ENCODE results near the gene PDLIM1. TPM values are rescaled to one million over a fixed set of nuclear protein-coding genes. Genes with fewer than 3 reads are reported as not detected.

PDLIM1 gene
- total RNA-seq, 2 donors from 2014 or later = 93.9 to 158 TPM

DNA sequence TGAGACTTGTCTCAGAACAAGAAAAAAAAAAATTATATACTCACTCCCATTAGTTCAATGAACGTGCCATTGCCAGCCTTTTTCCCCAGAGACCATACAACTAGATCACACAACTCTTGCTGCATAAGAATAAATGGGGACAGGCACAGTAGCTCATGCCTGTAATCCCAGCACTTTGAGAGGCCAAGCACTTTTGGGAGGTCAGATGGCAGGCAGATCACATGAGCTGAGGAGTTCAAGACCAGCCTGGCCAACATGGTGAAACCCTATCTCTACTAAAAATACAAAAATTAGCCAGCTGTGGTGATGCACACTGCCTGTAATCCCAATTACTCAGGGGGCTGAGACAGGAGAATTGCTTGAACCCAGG is 13.6 kb downstream of the PDLIM1 start:
- Histone ChIP-seq H3K9ac (ENCODE audit: extremely low read depth, low read length, poor library complexity, severe bottlenecking) (no peak overlapping the region), H3K27me3 (ENCODE audit: control insufficient read depth, insufficient read depth, low read length, poor library complexity, severe bottlenecking) (no peaks in the 10 kb centered on the region), H3K36me3 (ENCODE audit: control insufficient read depth, insufficient read depth, low read length) (peaks cover 69% of the 10 kb centered on the region), H3K4me1 (ENCODE audit: control insufficient read depth, insufficient read depth, low read length) (peaks cover 26% of the 10 kb centered on the region), H3K9me3 (ENCODE audit: control insufficient read depth, low read length) (peaks cover 7% of the 10 kb centered on the region), H3K27ac (ENCODE audit: low read depth, low read length) (no peak overlapping the region), H3K4me3 (ENCODE audit: low read length) (no peak overlapping the region)
- 88% methylated on average over 1 of the region's 1 CpG; no CpG with 5 or more reads in 1 of the 2 experiments for WGBS, 2 experiments (ENCODE audit: insufficient coverage in 1 of 2, insufficient read length in 1 of 2)
- Mint-ChIP-seq H3K36me3 (ENCODE audit: low read depth) (peaks cover 14% of the 10 kb centered on the region), H3K27me3 (ENCODE audit: insufficient read depth) (no peaks in the 10 kb centered on the region), H3K9me3 (peaks cover 4% of the 10 kb centered on the region), H3K4me1 (peaks cover 62% of the 10 kb centered on the region), H3K4me3 (no peak overlapping the region), H3K27ac (no peak overlapping the region)
- TF ChIP-seq, protein P1, sequence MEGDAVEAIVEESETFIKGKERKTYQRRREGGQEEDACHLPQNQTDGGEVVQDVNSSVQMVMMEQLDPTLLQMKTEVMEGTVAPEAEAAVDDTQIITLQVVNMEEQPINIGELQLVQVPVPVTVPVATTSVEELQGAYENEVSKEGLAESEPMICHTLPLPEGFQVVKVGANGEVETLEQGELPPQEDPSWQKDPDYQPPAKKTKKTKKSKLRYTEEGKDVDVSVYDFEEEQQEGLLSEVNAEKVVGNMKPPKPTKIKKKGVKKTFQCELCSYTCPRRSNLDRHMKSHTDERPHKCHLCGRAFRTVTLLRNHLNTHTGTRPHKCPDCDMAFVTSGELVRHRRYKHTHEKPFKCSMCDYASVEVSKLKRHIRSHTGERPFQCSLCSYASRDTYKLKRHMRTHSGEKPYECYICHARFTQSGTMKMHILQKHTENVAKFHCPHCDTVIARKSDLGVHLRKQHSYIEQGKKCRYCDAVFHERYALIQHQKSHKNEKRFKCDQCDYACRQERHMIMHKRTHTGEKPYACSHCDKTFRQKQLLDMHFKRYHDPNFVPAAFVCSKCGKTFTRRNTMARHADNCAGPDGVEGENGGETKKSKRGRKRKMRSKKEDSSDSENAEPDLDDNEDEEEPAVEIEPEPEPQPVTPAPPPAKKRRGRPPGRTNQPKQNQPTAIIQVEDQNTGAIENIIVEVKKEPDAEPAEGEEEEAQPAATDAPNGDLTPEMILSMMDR (conservative IDR thresholded peaks at IDR 0.05) = no peak
- no peak for DNase-seq

- Mint-ChIP-seq H3K4me1 (peaks cover 56% of the 10 kb centered on the region), H3K36me3 (ENCODE audit: low read depth) (peaks cover 16% of the 10 kb centered on the region), H3K27ac (no peak overlapping the region), H3K4me3 (no peak overlapping the region), H3K9me3 (peaks cover 4% of the 10 kb centered on the region), H3K27me3 (ENCODE audit: insufficient read depth) (no peaks in the 10 kb centered on the region)
- Histone ChIP-seq H3K36me3 (ENCODE audit: control insufficient read depth, insufficient read depth, low read length) (peaks cover 69% of the 10 kb centered on the region), H3K9me3 (ENCODE audit: control insufficient read depth, low read length) (peaks cover 7% of the 10 kb centered on the region), H3K4me3 (ENCODE audit: low read length) (no peak overlapping the region), H3K9ac (ENCODE audit: extremely low read depth, low read length, poor library complexity, severe bottlenecking) (no peak overlapping the region), H3K27me3 (ENCODE audit: control insufficient read depth, insufficient read depth, low read length, poor library complexity, severe bottlenecking) (no peaks in the 10 kb centered on the region), H3K4me1 (ENCODE audit: control insufficient read depth, insufficient read depth, low read length) (peaks cover 23% of the 10 kb centered on the region), H3K27ac (ENCODE audit: low read depth, low read length) (no peak overlapping the region)
- TF ChIP-seq, protein P1 (conservative IDR thresholded peaks at IDR 0.05) = no peak
- no peak for DNase-seq
- 92 to 94% methylated on average over 6 to 8 of the region's 8 CpGs for WGBS, 2 experiments (ENCODE audit: insufficient coverage in 1 of 2, insufficient read length in 1 of 2)
Observed at GRCh38 chr10:95276367-95277200, 14.2 kb downstream of the PDLIM1 start.

- Mint-ChIP-seq H3K27ac (no peak overlapping the region), H3K4me1 (peaks cover 52% of the 10 kb centered on the region), H3K36me3 (ENCODE audit: low read depth) (peaks cover 17% of the 10 kb centered on the region), H3K9me3 (peaks cover 4% of the 10 kb centered on the region), H3K27me3 (ENCODE audit: insufficient read depth) (no peaks in the 10 kb centered on the region), H3K4me3 (no peak overlapping the region)
- Histone ChIP-seq H3K4me1 (ENCODE audit: control insufficient read depth, insufficient read depth, low read length) (peaks cover 23% of the 10 kb centered on the region), H3K36me3 (ENCODE audit: control insufficient read depth, insufficient read depth, low read length) (peaks cover 68% of the 10 kb centered on the region), H3K27ac (ENCODE audit: low read depth, low read length) (no peak overlapping the region), H3K27me3 (ENCODE audit: control insufficient read depth, insufficient read depth, low read length, poor library complexity, severe bottlenecking) (no peaks in the 10 kb centered on the region), H3K9me3 (ENCODE audit: control insufficient read depth, low read length) (peaks cover 7% of the 10 kb centered on the region), H3K9ac (ENCODE audit: extremely low read depth, low read length, poor library complexity, severe bottlenecking) (no peak overlapping the region), H3K4me3 (ENCODE audit: low read length) (no peak overlapping the region)
- TF ChIP-seq, protein P1 (conservative IDR thresholded peaks at IDR 0.05) = no peak
- 100% methylated on average over 1 of the region's 1 CpG for WGBS, 2 experiments (ENCODE audit: insufficient coverage in 1 of 2, insufficient read length in 1 of 2)
- no peak for DNase-seq
Observed at GRCh38 chr10:95275726-95276366, 15.0 kb downstream of the PDLIM1 start.
